Astrocyte of the hippocampus (primary cell): Measurements from ENCODE around the gene SACM1L.

Experiments used
- DNase-seq: peaks from one replicate; pipeline ENCODE4 v3.0.0; 2011; ENCODE audit warnings: low read depth, low spot score

The SACM1L gene

DNA sequence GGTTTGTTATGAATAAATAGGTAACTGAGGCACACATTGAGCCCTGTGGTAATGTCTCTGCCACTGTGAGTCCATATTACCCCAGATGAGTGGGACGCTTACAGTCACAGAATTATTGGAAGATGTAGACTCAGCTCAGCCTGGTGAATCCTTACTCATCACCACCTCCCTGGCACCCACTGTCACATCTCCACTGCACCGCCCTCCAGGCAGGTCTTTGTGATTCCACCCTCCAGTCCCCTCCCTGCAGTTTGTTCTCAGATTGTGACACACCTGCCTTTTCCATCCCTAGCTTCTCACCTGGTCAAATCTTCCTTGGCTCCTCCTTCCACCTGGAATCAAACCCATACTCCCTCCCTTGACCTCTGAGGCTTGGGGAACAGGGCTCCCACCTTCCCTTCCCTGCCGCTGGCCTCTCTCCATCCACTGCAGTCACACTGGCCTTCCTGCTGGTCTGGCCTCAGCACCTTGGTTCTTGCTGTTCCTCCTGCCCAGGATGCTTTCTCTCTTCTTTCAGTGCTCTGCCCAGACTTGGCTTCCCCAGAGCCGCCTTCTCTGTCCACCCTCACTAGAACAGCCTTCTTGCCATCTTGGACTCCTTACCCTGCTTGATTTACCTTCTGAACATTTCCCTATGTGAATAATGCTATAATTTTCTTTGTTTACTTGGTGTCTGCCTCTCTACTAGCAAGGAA lies 97.8 kb downstream of the SACM1L start:
- DNase-seq: no peak

DNA sequence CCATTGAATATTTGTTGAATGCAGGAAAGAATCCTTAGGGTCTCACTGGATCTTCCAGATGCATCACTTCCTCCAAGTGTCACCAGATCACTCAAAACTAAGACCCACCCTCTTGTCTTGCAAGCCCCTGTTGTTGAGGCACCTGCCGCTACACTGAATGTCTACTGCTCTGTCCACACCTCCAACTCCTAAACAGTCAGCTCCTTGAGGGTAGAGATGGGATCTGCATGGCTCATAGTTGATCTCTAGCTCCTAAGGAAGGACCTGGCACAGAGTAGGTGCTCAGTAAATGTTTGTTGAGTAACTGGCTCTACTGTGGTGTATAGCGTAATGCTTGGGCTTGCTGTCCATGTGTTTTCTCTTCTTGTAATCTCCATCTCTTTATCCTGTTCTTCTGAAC lies 98.4 kb downstream of the SACM1L start:
- DNase-seq: no peak

DNA sequence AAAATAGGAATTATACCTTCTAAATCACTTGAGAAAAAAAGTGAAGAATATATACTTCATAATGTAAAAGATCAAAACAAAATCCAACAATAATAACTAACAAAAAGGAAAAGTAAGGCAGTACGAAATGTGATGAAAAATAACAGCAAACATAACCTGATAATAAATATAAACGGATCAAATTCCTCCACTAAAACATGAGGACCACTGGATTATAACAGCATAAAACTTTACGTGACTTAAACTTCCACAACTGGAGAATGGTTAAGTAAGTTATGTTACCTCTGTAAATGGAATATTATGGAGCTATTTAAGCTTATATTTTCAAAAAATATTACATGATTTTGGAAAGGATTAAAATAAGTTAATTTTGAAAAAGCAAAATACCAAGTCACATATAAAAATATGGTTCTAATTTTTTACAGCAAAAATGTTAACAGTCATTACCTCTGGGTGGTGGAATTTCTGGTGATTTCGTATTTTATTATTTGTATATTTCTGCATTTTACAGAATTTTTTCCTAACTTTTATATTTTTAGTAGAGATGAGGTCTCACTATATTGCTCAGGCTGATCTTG lies 100.1 kb downstream of the SACM1L start:
- no peak for DNase-seq

DNA sequence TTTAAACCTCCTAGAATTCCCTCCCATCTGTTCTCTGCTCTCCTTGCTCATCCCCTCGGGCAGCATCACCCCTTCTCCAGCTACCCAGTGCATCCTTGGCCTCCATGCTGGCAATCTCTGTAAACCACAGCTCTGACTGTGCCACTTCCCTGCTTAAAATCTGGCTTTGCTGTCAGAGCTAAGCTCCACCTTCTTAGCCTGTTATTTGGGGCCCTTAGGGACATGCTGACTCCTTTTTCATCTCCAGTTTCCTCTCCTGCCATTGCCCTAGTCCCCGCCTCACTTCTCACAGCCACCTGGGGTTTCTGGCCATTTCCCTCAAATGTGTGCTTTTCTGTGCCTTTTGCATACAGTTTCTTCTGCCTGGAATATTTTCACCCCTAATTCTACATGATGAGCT lies 101.4 kb downstream of the SACM1L start:
- DNase-seq: no peak

DNA sequence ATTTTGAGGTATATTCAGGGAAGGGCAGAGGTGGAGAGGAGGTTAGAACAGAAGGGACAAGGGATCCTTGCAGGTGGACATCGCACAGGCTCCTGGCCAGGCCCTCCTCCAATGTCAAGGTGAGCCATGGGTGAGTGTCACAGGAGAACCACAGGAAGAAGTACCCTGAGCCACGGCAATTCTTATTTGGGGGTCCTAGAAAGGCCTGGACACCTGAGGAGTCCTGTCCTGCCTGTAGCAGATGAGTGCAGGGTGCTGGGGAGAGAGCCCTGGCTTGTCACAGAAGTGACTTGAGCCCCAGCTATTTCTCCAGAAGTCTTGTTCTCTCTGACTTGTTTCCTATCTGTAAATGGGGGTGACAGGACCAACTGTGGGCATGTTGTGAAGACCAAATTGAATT lies 102.8 kb downstream of the SACM1L start:
- no peak for DNase-seq

DNA sequence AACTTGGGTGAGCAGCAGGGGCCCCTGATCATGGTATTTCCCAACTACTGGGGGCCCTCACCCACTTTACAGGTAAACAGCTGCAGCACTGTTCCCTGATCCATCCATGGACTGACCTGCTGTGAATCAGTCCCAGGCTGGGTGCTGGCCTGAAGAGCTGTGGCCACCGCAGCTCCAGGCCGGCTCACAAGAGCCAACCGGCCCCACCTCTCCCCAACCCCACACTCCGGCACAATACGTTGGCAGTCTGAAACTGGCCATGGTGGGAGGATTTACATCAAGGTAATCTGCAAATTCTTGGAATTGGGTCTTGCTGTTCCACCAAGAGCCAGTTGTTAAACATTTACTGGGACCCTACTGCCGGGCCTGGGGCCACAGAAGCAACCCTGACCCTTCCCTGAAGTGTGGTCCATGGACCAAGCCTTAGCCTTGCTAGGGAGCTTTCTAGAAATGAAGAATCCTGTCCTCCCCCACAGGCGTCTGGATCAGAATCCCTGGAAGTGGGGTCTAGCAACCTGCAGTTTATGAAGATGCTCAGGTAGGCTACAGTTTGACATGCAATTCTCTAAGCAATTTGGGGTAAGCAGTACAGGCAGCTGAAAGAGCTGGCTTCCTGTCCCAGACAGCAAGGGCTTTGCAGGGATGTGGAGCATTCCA lies 103.4 kb downstream of the SACM1L start:
- no peak for DNase-seq

DNA sequence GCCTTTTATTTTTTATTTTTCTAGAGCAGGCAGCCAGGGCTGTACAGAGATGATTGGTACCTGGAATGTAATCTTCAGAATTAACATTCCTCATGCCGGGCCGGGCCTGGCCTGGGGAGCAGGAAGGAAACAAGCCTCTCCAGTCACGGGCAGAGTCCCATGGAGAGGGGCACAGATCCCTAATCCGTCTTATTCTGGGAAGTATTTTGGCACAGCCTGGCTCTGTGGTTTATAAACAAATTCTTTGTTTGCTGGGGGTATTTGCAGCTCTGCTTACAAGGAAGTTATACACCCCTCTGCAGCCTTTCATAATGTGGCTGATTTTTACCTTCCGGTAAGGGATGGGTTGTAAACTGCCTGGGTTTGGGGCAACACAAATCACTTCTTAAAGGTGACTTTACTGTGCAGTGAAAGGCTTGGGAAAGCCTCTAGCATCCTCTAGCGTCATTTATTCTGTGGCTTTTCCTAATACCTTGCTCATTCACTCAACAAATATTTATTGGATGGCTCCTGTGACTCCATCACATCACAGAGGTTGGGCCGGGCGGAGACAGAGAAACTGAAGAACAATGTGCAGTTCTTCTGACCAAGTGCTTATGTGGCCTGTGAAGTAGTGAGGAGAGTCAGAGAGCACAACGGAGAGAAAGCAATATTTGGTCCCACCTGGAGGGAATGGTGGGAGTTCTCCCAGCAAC lies 104.4 kb downstream of the SACM1L start:
- peak; percentile 59 for DNase-seq

DNA sequence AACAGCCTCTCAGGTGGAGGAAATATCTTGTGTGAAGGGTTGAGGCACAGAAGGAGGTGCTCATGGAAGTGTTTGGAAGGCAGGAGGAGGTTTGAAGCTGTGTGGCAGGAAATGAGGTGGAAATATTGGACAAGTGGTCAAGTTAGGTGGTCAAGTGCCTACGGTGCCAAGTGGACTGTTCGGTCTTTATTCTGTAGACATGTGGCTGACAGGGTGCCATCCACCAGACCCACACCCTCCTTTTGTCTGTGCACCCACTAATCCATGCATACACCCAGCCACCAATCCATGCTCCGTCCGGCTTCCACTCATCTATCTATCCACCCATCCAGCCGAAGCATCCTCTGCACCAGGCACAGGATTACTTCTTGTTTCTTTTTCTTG lies 105.0 kb downstream of the SACM1L start:
- DNase-seq: no peak

DNA sequence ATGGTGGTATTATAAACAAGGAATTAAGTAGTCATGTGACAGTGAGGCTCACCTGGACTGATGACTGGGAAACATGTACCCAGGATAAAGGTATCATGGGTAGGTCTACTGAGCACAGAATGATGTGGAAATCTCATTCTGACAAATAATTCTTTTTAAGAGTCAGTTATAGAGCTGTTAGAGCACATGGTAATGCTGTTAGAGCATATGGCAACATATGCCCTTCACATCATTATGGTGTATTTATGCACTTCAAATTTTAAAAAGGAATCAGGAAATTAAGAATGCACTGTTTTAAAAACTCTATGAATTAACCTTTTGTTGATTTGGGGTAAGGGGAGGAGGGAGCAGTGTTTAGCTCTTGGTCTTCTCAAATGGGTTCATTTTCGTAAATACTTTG lies 105.5 kb downstream of the SACM1L start:
- DNase-seq: no peak
